Measurements from ENCODE around the gene CD177.

CD177 gene

DNA sequence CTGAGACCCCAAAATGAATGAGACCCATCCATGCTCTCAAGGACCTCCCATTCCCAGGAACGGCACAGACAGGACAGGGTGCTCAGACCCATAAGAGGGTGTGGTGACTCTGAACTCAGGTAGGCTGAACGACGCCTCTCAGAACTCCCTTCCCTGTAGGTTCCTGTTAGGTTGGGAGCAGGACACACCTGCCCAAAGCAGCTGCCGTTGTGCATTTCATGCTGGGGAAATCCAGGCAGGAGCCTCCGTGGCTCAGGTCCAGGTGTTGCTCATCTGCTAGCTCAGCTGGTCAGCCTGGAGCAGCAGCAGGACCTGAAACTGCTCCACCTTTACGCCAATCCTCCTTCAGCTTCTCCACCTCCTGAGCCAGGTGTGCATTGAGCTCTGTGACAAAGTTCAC, 42.1 kb downstream of the CD177 start:
- no peak overlapping the region for H3K4me3 ChIP-seq (replicated peaks; ENCODE audit: low read depth, low read length)
- DNase-seq (ENCODE audit: extremely low read depth, low read depth) = no peak
- TF ChIP-seq, protein P1, sequence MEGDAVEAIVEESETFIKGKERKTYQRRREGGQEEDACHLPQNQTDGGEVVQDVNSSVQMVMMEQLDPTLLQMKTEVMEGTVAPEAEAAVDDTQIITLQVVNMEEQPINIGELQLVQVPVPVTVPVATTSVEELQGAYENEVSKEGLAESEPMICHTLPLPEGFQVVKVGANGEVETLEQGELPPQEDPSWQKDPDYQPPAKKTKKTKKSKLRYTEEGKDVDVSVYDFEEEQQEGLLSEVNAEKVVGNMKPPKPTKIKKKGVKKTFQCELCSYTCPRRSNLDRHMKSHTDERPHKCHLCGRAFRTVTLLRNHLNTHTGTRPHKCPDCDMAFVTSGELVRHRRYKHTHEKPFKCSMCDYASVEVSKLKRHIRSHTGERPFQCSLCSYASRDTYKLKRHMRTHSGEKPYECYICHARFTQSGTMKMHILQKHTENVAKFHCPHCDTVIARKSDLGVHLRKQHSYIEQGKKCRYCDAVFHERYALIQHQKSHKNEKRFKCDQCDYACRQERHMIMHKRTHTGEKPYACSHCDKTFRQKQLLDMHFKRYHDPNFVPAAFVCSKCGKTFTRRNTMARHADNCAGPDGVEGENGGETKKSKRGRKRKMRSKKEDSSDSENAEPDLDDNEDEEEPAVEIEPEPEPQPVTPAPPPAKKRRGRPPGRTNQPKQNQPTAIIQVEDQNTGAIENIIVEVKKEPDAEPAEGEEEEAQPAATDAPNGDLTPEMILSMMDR (IDR thresholded peaks at IDR 0.05; ENCODE audit: low read depth, low read length, missing control alignments) = no peak

DNA sequence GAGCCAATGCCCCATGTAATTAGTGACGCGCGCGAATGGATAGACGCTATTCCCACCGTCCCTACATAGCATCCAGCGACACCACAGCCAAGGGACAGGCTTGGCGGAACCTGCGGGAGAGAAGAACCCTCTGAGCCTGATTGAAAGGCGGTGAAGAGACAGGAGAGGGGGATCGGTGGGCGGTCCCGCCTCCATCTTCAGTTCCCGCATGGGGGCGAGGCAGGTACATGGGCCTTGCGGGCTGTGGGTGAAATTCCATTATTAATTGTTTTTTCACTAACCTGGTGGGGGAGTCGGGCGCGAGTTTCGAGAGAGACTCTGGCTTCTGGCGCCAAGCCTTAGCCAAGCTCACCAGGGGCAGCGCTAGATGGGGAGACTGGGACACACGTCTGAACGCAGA, 52.8 kb downstream of the CD177 start:
- H3K4me3 ChIP-seq (replicated peaks; ENCODE audit: low read depth, low read length) = no peak overlapping the region
- no peak for DNase-seq (ENCODE audit: extremely low read depth, low read depth)
- TF ChIP-seq, protein P1 (IDR thresholded peaks at IDR 0.05; ENCODE audit: low read depth, low read length, missing control alignments) = no peak

DNA sequence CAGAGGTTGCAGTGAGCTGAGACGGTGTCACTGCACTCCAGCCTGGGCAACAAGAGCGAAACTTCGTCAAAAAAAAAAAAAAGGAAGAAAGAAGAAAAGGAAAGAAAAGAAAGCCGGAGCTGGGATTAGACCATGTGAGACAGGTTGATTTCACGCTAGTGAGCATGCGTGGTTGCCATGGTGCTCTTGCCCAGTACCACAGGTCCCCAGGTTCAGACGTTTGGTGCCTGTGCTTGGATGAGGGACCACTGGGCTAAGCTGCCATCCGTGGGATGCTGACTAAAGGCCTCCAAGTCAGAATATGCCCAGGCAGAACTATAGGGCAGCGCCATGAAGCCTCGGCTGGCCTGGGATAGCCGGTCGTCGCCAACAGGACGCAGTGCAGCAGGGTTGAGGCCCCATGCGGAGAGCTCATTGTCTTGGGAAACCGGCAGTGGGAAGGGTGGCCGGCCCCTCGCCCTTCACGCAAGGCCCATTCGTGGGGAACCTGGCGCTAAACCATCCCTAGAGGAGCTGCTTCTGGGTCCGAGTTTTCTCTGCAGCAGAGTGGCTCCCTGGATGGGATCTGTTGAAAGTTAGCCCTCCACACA, 54.0 kb downstream of the CD177 start:
- DNase-seq (ENCODE audit: extremely low read depth, low read depth) = no peak
- no peak overlapping the region for H3K4me3 ChIP-seq (replicated peaks; ENCODE audit: low read depth, low read length)
- TF ChIP-seq, protein P1 (IDR thresholded peaks at IDR 0.05; ENCODE audit: low read depth, low read length, missing control alignments) = no peak

DNA sequence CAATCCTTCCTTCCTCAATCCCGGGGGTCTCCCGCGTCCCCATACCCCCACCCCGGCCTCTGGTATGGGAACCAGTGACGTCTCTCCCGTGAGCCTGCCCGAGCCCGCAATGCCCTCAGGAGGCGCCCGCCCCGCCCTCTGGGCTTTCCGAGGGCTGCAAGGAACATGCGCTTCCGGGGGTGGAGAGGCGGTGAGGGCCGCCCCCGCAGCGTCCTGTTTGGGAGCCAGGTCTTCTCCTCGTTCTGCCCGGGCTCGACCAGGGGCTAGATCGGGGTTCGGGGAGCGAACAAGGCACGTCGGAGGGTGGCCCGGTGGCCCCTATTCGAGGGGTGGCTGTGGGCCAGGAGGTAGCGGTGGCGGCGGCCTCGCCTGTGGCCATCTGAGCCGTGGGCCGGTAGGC, 54.6 kb downstream of the CD177 start:
- H3K4me3 ChIP-seq (replicated peaks; ENCODE audit: low read depth, low read length) = no peak overlapping the region
- TF ChIP-seq, protein P1 (IDR thresholded peaks at IDR 0.05; ENCODE audit: low read depth, low read length, missing control alignments) = no peak
- no peak for DNase-seq (ENCODE audit: extremely low read depth, low read depth)

DNA sequence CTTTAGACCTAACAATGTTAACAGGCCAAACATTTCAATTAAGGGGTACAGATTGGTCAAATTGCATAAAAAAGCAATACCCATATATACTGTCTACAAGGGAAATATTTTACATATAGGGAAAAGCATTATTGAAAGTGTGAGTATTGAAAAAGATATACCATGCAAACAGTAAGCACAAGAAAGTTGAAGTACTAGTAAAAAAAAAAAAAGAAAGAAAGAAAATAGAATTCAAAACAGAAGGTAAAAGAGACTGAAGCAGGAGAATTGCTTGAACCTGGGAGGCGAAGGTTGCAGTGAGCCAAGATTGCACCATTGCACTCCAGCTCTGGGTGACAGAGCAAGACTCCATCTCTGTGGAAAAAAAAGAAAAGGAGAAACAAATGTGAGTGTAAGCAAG, 55.9 kb downstream of the CD177 start:
- TF ChIP-seq, protein P1 (IDR thresholded peaks at IDR 0.05; ENCODE audit: low read depth, low read length, missing control alignments) = no peak
- no peak for DNase-seq (ENCODE audit: extremely low read depth, low read depth)
- H3K4me3 ChIP-seq (replicated peaks; ENCODE audit: low read depth, low read length) = no peak overlapping the region

DNA sequence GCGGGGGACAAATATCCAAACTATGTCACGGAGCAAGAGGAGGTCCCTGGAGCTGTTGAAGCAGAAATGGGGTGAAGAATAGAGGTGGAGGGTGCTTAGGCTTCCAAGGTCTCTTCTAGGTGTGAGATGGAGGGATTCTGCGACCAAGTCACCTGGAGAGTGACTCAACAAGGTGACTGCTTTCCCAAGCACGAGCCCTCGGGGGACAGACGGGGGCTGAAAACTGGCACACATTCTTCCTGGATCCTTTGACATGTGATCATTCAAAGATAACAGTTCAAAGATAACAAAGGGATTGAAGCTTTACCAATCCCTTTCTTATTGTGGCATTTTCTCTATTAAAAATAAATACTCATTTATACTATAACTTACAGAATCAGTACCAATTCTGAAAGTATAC, 59.0 kb downstream of the CD177 start:
- no peak overlapping the region for H3K4me3 ChIP-seq (replicated peaks; ENCODE audit: low read depth, low read length)
- no peak for DNase-seq (ENCODE audit: extremely low read depth, low read depth)
- TF ChIP-seq, protein P1 (IDR thresholded peaks at IDR 0.05; ENCODE audit: low read depth, low read length, missing control alignments) = no peak
